ENCODE data around the gene TGFBR1.

TGFBR1 gene

DNA sequence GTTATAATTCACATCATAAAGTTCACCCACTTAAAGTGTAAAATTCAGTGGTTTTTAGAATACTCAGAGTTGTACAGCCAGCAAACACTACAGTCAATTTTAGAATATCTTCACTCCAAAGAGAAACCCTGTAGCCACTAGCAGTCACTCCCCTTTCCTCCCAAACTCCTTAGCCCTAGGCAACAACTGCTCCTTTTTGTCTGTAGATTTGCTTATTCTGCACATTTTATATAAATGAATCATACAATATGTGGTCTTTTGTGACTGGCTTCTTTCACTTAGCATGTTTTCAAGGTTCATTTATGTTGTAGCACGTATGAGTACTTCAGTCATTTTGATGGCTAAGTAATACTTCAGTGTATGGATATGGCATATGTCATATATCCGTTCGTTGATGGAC, 38.7 kb downstream of the TGFBR1 start:
- DNase-seq (ENCODE audit: insufficient read length) (no peak), FAIRE-seq (no peak)
- no peak for TF ChIP-seq POLR2AphosphoS5 (IDR thresholded peaks at IDR 0.05; ENCODE audit: low read depth, low read length)
- TF ChIP-seq POLR2A (IDR thresholded peaks at IDR 0.05; ENCODE audit: low read depth, low read length) = no peak
- TF ChIP-seq TAF1 (IDR thresholded peaks at IDR 0.05; ENCODE audit: borderline replicate concordance, low read depth, low read length) = no peak

DNA sequence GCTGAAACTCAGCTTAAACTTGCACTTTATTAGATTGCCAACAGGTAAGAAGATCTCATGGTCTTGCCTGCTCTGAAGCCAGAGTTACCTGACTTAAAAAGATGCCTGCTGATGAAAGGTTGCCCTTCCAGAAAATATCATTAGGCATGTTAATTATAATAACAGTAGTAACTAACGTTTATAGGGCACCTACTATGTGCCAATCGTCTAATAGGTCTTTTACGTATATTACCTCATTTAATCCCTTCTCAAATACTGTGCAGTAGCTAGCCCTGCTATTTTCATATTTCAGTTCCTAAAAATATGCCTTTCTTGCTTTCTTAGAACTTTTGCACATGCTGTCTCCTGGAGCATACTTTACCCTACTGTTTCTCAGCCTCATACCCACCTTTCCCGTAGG, 40.1 kb downstream of the TGFBR1 start:
- TF ChIP-seq POLR2A (IDR thresholded peaks at IDR 0.05; ENCODE audit: low read depth, low read length) (no peak), POLR2AphosphoS5 (IDR thresholded peaks at IDR 0.05; ENCODE audit: low read depth, low read length) (no peak), TAF1 (IDR thresholded peaks at IDR 0.05; ENCODE audit: borderline replicate concordance, low read depth, low read length) (no peak)
- FAIRE-seq (no peak), DNase-seq (ENCODE audit: insufficient read length) (no peak)

DNA sequence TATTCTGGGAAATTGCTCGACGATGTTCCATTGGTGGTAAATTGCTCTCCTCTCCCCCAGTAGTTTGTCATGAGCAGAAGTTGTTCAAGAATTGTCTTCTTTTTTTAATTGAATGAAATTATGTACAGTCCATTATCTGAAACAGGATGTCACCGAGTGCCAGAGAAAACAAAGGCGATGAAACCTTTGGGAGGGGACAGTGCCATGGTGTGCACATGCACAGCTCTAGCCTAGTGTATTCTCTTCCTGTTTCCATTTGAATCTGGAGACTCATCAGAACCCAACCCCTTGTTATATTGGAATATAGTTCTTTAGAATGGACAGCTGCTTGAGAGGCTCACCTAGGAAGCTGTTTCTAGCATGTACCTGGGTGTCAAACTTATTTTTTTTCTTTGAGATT, 41.7 kb downstream of the TGFBR1 start:
- no peak for TF ChIP-seq TAF1 (IDR thresholded peaks at IDR 0.05; ENCODE audit: borderline replicate concordance, low read depth, low read length)
- no peak for TF ChIP-seq POLR2AphosphoS5 (IDR thresholded peaks at IDR 0.05; ENCODE audit: low read depth, low read length)
- no peak for TF ChIP-seq POLR2A (IDR thresholded peaks at IDR 0.05; ENCODE audit: low read depth, low read length)
- no peak for DNase-seq (ENCODE audit: insufficient read length)
- no peak for FAIRE-seq

DNA sequence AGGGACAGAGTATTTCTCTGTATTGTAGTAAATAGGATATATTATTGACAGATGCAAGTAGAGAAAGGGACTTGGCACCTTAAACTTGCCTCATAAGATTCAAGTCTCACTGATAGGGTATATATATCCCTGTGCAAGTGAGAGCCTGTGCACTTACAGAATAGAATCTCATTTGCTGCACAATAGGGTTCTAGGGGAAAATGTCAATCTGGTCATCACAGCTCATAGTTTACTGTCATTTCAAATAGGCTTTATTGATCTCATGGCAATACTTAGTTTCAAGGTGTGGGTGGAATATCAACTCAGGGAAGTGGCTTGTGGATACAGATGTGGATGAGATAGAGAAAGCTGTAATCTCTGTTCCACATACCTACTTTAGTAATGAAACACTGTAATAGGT, 42.3 kb downstream of the TGFBR1 start:
- TF ChIP-seq POLR2A (IDR thresholded peaks at IDR 0.05; ENCODE audit: low read depth, low read length) = no peak
- no peak for TF ChIP-seq POLR2AphosphoS5 (IDR thresholded peaks at IDR 0.05; ENCODE audit: low read depth, low read length)
- no peak for TF ChIP-seq TAF1 (IDR thresholded peaks at IDR 0.05; ENCODE audit: borderline replicate concordance, low read depth, low read length)
- FAIRE-seq = no peak
- no peak for DNase-seq (ENCODE audit: insufficient read length)

DNA sequence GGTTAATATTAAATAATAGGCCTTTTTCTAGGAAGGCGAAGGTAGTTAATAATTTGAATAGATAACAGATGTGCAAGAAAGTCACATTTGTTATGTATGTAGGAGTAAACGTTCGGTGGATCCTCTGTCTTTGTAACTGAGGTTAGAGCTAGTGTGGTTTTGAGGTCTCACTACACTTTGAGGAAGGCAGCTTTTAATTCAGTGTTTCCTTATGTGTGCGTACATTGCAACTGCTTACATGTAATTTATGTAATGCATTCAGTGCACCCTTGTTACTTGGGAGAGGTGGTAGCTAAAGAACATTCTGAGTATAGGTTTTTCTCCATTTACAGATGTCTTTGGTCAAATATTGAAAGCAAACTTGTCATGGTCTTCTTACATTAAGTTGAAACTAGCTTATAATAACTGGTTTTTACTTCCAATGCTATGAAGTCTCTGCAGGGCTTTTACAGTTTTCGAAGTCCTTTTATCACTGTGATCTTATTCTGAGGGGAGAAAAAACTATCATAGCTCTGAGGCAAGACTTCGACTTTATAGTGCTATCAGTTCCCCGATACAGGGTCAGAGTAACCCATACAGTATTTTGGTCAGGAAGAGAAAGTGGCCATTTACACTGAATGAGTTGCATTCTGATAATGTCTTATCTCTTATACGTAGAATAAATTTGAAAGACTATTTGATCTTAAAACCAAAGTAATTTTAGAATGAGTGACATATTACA, 45.7 kb downstream of the TGFBR1 start:
- DNase-seq (ENCODE audit: insufficient read length) (no peak), FAIRE-seq (no peak)
- TF ChIP-seq POLR2A (IDR thresholded peaks at IDR 0.05; ENCODE audit: low read depth, low read length) (no peak), TAF1 (IDR thresholded peaks at IDR 0.05; ENCODE audit: borderline replicate concordance, low read depth, low read length) (no peak)

DNA sequence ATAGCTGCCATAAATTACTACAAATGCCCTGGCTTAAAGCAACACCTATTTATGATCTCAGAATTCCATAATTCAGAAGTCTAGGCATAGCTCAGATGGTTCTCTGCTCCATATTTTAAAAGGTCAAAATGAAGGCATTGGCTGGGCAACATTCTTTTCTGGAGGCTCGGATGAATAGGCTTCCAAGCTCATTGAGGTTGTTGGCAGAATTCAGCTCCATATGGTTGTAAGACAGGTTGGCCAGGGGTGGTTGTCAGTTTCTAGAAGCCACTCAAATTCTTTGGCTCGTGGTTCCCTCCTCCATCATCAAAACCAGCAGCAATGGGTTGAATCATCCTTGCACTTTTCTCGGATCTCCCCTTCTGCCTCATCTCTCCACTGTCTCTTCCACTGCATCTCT, 49.4 kb downstream of the TGFBR1 start:
- no peak for TF ChIP-seq TAF1 (IDR thresholded peaks at IDR 0.05; ENCODE audit: borderline replicate concordance, low read depth, low read length)
- no peak for TF ChIP-seq POLR2AphosphoS5 (IDR thresholded peaks at IDR 0.05; ENCODE audit: low read depth, low read length)
- no peak for TF ChIP-seq POLR2A (IDR thresholded peaks at IDR 0.05; ENCODE audit: low read depth, low read length)

DNA sequence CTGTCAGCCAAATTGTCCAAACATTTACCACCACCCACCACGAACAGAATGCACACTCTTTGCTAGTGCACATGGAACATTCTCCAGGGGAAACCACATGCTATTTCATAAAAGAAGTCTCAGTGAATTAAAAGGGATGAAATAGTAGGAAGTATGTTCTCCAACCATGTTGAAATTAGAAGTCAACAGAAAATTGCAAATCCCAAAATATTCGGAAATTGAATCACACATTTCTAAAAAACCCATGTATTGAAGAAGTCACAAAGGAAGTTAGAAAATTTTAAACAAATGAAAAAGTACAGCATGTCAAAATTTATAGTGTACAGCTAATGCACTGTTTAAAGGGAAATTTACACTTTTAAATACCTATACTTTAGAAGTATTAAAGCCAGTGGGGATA, 50.8 kb downstream of the TGFBR1 start:
- FAIRE-seq (no peak), DNase-seq (ENCODE audit: insufficient read length) (no peak)
- no peak for TF ChIP-seq POLR2A (IDR thresholded peaks at IDR 0.05; ENCODE audit: low read depth, low read length)
- no peak for TF ChIP-seq TAF1 (IDR thresholded peaks at IDR 0.05; ENCODE audit: borderline replicate concordance, low read depth, low read length)
- no peak for TF ChIP-seq POLR2AphosphoS5 (IDR thresholded peaks at IDR 0.05; ENCODE audit: low read depth, low read length)

More for the DNA sequence above, 49.4 kb downstream of the TGFBR1 start:
- FAIRE-seq = no peak
- DNase-seq (ENCODE audit: insufficient read length) = no peak

DNA sequence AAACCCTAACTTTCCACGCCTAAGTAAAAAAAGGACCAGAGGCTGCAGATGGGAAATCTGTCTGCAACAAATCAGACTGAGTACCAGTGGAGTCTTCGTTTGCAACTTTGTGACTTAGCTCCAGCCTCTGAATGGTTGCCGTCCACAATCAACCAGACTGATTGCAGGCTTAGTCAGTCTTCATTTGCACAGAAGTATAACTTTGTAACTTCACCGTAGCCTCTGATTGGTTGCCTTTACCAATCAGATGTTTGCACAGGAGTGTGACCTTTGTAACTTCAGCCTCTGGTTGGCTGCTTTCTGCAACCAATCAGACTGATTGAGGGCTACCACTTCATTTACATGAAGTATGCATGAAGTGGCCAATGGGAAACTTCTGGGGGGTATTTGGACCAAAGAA, 53.7 kb downstream of the TGFBR1 start:
- TF ChIP-seq POLR2AphosphoS5 (IDR thresholded peaks at IDR 0.05; ENCODE audit: low read depth, low read length) (no peak), TAF1 (IDR thresholded peaks at IDR 0.05; ENCODE audit: borderline replicate concordance, low read depth, low read length) (no peak), POLR2A (IDR thresholded peaks at IDR 0.05; ENCODE audit: low read depth, low read length) (no peak)
- DNase-seq (ENCODE audit: insufficient read length) = no peak
- FAIRE-seq = no peak

DNA sequence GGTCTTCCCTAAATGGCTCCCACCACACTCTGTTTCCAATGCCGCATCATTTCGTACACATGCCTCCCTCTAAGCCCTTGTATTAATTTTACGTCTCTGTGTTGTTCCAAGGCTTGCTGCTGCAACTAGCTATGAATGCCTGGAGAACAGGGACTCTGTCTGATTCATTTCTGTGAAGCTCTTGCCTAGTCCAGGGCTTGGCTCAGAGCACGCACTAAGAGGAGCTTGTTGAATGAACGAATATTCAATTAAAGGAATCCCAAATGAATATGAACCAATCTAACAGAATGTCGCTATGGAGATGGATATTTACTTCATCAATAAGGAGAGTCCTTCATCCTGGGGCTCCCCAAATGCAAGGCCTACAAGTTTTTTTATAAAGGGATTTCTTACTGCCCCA, 55.3 kb downstream of the TGFBR1 start:
- DNase-seq (ENCODE audit: insufficient read length) = no peak
- no peak for FAIRE-seq
- TF ChIP-seq POLR2AphosphoS5 (IDR thresholded peaks at IDR 0.05; ENCODE audit: low read depth, low read length) (no peak), TAF1 (IDR thresholded peaks at IDR 0.05; ENCODE audit: borderline replicate concordance, low read depth, low read length) (no peak), POLR2A (IDR thresholded peaks at IDR 0.05; ENCODE audit: low read depth, low read length) (no peak)

DNA sequence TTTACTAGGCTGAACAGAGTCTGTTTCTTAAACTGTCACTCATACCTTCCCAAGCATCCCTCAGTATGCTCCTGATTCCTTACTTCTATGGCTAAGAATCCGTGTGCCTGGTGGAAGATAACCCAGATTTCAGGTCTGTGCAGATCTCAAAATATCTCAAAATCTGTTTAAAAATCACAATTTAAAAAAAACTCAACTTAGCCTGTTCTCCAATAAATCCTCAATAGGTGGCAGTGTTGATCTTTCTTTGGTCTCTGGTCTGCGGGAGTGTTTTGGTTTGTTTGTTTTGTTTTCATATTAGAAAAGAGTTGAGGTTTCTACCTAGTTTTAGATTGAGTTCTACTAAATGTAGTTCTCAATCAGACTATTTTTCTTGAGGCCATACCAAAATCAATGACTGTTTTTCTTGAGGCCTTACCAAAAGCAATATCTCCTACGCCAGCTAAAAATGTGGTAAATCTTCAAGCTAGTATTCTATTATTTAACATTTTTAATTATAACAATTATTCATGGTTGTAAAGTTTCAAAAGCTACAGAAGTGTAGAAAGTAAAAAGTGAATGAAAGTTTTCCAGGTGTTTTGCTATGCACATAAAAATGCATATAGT, 57.9 kb downstream of the TGFBR1 start:
- peak; percentile 56 for FAIRE-seq
- no peak for TF ChIP-seq POLR2AphosphoS5 (IDR thresholded peaks at IDR 0.05; ENCODE audit: low read depth, low read length)
- no peak for TF ChIP-seq TAF1 (IDR thresholded peaks at IDR 0.05; ENCODE audit: borderline replicate concordance, low read depth, low read length)
- no peak for TF ChIP-seq POLR2A (IDR thresholded peaks at IDR 0.05; ENCODE audit: low read depth, low read length)
- no peak for DNase-seq (ENCODE audit: insufficient read length)

DNA sequence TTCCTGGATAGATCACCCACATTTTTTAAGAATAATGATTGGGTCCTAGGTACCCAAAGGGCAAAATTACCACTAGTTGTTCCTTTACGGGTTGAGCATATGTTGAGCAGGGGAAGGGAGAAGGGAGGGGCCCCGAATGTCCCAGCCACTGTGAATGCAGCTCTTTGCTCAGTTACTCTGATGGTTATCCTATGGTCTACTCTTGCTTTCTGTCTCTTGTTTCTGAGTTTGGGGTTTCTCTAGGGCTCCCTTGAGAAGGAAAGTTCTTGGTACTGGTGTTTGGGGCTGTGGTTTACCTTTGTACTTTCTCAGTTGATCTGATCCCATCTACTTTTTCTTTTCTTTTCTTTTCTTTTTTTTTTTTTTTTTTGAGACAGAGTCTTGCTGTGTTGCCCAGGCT, 61.2 kb downstream of the TGFBR1 start:
- no peak for TF ChIP-seq POLR2AphosphoS5 (IDR thresholded peaks at IDR 0.05; ENCODE audit: low read depth, low read length)
- no peak for TF ChIP-seq TAF1 (IDR thresholded peaks at IDR 0.05; ENCODE audit: borderline replicate concordance, low read depth, low read length)
- TF ChIP-seq POLR2A (IDR thresholded peaks at IDR 0.05; ENCODE audit: low read depth, low read length) = no peak
- FAIRE-seq = no peak

DNA sequence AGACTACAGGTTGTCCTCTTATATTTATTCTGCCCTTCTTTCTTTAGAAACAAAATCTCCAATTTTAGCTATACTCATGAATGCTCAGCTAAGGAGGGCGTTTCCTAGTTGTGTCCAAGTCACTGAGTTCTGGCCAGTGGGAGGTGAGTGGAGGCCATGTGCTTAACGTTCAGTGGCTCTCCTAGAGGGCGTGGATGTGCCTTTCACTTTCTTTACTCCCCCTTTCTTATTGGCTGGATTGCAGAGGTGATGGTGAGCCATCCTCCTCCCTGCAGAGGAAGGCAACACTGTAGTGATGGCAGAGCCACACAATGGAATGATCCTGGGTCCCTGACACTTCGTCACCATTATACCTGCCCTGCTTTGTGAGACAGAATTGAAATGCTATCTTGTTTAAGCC, 62.2 kb downstream of the TGFBR1 start:
- TF ChIP-seq POLR2A (IDR thresholded peaks at IDR 0.05; ENCODE audit: low read depth, low read length) = no peak
- TF ChIP-seq POLR2AphosphoS5 (IDR thresholded peaks at IDR 0.05; ENCODE audit: low read depth, low read length) = no peak
- no peak for TF ChIP-seq TAF1 (IDR thresholded peaks at IDR 0.05; ENCODE audit: borderline replicate concordance, low read depth, low read length)
- no peak for DNase-seq (ENCODE audit: insufficient read length)
- no peak for FAIRE-seq

More for the DNA sequence above, 61.2 kb downstream of the TGFBR1 start:
- no peak for DNase-seq (ENCODE audit: insufficient read length)

All from GM12892 (cell line).